Hematopoietic multipotent progenitor cell treated with erythropoietin and hydrocortisone succinate and interleukin-3 and kit ligand, for 17 days (in vitro differentiated cells): Measurements from ENCODE around the gene ENPP1.
"Not testable (repeated sequence)": the region's sequence is repeated elsewhere in the genome, so short reads cannot be mapped to it uniquely, and the experiment has no call there.

Experiments used
- DNase-seq: peaks from one replicate; pipeline ENCODE4 v3.0.0-alpha.2; 2015; ENCODE audit warnings: low spot score

Gene ENPP1

DNA sequence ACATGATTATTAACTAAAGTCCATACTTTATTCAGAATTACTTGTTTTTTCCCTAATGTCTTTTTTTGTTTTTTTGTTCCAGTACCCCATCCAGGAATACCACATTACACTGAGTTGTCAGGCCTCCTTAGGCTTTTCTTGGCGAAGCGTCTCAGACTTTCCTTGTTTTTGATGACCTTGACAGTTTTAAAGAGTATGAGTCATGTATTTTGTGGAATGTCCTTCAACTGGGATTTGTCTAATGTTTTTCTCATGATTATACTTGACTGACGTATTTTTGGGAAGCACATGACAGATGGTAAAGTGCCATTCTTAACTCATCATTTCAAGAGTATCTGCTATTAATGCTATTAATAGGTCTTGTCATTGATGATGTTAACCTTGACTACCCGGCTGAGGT is 23.6 kb downstream of the ENPP1 start:
- DNase-seq: no peak

DNA sequence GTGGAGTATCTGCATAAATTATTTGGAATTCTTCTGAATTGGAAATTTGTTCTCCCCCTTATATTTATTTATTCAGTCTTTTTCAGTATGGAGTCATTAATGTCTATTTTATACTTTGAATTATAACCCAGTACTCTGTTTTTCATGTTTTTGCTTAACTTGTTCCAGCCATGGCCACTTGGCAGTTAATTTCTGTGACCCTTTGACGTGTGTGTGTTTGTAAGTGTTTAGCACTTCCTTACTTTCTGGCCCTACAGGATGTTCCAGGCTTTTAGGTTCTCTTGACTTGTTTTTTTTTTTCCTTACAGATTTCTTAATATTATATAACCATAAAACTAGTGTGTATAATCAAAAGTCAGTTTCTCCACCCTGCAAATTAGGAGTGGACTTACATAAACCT is 24.1 kb downstream of the ENPP1 start:
- no peak for DNase-seq

DNA sequence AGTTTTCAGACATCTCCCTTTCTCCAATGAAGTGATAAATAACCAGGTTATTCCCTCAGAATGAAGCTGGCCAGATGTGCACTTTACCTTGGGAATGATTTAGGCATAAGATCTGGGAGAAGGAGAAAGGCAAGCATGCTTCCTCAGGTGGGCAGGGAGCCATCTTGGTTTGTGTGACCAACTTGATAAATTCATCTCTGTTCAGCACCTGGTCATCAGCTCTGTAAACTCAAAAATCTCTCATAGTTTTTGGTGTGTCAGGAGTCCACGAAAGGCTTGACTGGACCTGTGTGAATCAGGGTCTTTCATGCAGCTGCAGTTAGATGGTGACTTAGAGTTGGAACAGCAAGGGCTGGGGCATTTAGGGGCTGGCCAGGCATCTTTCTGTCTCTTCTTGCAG is 24.5 kb downstream of the ENPP1 start:
- DNase-seq: no peak

DNA sequence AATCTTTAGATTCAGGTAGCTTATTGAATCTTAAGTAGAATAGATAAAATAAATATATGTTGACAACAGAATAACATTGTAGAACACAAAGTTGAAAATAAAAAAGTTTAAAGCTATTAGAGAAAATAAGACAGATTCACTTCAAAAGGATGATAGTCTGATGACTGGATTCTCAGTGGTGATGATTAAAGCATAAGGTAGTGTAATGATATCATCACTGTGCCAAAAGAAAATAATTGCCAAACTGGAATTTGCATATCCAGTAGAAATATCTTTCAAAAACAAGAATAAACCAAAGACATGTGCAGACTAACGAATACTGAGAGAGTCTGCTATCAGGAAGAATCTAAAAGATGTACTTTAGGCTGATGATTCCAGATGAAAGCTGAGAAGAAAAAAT is 30.2 kb downstream of the ENPP1 start:
- no peak for DNase-seq

DNA sequence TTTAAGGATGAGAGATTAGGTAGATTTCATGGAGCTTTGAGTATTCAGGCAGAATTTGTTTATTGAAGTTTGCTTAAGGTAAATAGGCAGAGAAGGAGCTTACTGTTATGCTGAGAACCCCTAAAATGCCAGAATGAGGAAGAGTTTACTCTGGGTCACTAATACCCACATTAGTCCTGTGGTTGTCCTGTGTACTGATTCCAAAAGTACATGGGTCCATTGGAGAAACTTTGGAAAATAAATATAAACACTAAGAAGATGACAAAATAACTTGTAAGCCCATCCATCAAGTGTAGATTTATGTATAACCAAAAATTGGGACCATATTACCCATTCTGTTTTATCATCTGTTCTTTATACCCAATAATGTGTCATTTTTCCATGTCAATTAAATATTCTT is 31.6 kb downstream of the ENPP1 start:
- DNase-seq: no peak

DNA sequence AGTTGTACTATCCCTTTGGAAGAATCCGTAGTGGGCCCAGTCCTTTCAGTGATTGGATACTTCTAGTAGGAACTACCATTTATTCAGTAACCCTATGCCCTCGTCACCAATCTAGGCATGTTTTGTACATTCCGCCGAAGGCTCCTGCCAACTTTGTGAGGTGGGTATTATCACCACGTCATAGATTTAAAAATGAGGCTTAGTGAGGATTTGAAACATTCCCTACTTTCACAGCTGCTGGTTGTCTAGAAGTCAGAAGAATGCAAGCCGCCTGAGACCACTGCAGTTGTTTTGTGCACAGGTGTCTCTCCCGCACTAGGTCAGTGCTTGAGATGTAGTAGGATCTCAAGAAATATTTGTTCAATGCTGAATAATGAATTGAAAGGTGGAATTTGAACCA is 32.6 kb downstream of the ENPP1 start:
- no peak for DNase-seq

DNA sequence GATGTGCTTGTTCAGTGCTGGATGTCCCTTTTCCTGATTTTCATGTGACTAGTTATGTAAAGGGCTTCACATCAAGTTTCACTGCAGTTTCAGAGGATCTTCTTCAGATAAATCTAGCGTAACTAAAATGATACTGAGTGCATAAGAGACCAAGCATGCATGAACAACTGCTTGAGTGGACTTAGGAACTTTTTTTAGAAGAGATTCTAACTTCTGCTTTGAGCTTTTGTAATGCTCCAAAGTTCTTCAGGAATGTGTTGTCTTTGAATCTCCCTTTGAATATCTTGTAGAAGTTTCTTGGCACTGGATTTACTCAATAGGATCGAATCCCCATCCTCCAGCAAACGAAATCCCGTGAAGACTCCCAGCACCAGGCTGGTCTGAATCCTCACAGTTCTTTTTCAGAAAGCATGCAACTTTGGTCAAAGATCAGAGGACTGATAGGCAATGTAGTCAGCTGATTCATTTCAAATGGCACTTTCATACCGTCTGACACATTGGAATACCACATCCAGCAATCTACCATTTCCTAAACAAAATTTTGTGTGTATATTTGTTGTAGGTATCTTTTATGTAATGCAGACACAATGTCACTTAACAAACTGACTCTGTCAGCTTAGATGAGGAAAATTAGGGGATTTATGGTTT is 33.2 kb downstream of the ENPP1 start:
- no peak for DNase-seq

DNA sequence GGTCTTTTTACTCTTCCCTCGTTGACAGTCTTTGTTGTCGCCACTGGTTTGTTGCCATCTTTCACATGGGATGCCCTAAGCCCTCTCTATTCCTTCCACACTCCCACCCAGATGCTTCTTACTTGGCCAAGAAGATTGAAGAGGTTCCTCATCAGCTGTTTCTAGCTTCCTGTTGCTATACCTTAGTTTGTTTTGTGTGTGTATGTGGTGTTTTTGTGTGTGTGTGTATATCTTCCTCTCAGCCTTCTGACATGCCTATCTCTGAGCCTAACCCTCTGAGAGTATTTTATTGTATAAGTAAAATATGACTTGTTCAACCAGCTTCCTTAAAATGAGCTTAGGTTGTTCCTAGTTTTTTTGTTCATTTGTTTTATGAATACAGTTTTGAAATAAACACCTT is 35.9 kb downstream of the ENPP1 start:
- no peak for DNase-seq

DNA sequence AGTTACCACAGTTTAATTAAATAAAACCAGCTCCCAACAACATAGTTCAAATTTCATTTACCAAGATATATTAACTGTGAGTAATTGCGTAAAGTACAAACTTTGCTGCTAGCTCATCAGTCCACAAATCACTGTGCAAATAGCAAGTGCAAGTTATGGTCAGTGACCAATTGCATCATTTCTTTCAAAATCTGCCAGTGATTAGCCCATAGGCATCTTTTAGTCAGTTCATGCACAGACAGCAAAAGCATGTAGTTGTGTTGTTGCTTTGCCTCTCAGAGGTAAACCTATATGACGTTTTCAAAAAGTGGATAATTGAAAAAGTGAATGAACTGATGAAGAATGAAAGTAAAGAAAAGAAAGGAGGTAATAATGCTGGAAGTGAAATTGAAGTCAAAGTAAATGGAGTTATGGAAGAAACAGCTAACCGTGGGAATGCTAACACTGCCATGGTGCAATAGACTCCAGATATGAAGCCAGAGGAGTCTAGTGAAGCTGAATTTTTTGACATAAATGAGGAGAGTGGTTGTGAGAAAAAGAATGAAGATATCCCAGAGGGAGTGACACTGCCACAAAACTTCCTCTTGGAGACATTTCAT is 36.5 kb downstream of the ENPP1 start:
- DNase-seq: no peak

DNA sequence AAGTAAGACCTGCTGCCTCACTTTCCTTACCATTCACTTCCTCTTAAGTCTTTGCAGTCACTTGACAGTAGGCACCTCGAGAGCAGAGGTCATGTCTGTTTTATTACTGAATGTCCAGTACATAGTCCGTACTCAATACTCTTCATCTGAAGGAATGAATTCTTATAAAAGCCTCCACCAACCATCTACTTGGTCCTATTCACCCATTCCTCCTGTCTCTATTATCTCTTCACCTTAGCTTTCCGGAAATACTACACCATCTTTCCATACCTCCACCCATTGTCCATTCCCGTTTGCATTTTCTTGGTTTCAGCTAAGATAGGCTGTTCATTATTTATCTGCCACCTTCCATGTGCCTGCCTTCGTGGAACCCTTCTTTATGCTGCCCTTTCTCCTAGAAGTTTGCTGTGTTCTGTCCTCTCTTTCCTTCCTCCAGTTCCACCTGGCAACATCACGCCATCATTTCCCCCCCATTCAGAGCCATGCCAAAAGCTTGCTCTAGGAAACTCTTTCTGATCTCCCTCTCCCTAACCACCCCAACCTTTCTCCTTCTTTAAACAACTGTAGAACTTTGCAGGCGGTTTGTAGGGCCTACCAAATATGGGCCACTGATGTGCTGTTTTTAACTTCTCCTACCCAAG is 38.3 kb downstream of the ENPP1 start:
- no peak for DNase-seq

DNA sequence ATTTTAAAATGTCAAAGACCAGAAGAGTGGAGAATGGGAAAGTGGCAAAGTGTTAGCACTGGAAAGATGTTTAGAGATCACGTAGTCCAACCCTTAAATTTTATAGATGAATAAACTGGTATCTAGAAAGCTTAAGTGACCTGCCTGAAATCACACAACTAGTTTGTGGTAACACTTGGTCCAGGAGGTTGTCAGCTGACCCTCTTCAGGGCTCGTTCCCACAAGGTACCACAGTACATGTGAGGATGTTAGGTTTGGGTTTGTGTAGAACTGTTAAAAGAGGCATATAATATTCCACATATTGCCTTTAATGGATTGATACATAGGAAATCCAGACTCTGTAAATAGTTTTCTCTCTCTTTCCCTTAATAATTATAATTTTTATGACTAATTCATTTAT is 39.1 kb downstream of the ENPP1 start:
- no peak for DNase-seq

DNA sequence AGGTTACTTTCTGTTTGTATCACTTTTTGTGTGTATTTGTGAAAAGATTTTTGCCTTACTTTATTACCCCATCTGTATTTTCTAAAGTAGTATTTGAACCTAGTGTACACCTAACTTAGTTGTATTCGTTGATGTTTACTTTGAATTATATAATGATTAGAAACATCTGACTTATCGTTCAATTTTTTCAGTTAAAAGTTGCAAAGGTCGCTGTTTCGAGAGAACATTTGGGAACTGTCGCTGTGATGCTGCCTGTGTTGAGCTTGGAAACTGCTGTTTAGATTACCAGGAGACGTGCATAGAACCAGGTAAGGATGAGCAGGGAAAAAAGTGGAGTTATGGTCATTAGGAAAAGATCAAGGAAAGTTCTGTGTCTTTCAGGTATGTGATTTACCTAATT is 42.0 kb downstream of the ENPP1 start:
- no peak for DNase-seq

DNA sequence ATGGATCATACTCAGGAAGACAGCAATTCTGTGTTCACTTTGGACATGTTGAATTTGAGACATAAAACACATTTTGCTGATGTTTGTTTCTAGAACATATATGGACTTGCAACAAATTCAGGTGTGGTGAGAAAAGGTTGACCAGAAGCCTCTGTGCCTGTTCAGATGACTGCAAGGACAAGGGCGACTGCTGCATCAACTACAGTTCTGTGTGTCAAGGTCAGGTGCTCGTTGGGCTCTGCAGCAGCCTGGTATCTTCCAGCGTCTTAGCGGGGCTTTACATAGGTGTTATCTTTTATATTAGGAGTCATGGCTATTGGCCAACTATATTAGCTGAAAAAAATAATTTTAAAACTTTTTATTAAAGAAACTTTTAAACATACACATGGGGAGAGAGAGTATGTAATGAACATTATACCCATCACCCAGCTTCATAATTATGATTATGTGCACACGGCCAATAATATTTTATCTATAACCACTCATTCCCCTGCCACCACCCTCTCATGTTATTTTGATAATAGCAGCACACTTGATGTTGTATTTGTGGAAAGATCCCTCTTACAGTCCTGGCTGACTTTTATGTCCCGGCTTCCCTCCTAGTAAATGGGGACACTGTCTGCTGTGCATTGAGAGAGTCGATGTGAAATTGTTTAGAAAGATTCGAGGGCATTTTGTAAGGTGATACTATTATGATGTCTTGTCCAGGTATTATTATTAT is 43.4 kb downstream of the ENPP1 start:
- no peak for DNase-seq

DNA sequence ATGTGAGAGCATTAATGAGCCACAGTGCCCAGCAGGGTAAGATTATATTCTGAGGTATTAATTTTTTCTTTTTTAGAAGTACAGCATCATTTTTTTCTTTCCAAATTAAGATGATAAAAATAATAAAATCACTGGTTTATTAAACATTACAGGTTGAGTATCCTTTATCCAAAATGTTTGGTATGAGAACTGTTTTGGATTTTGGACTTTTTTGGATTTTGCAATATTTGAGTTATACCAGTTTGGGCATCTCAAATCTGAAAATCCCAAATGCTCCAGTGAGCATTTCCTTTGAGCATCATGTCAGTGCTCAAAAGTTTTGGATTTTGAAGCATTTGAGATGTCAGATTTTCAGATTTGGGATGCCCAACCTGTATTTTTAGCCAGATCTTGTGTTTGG is 44.4 kb downstream of the ENPP1 start:
- no peak for DNase-seq

DNA sequence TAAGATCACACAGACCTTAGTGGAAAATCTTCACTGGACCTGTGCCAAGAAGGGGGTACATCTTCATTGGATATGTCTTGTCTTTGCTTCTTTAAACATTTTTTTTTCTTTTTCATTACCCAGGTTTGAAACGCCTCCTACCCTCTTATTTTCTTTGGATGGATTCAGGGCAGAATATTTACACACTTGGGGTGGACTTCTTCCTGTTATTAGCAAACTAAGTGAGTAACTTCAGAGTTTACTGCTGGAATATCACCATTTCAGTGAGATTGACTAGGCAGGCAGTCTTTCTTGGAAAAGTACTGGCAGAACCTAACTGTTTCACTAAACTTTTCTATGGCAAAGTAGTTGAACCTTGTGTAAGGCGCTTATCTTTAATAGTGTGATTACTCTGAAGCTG is 47.0 kb downstream of the ENPP1 start:
- no peak for DNase-seq

DNA sequence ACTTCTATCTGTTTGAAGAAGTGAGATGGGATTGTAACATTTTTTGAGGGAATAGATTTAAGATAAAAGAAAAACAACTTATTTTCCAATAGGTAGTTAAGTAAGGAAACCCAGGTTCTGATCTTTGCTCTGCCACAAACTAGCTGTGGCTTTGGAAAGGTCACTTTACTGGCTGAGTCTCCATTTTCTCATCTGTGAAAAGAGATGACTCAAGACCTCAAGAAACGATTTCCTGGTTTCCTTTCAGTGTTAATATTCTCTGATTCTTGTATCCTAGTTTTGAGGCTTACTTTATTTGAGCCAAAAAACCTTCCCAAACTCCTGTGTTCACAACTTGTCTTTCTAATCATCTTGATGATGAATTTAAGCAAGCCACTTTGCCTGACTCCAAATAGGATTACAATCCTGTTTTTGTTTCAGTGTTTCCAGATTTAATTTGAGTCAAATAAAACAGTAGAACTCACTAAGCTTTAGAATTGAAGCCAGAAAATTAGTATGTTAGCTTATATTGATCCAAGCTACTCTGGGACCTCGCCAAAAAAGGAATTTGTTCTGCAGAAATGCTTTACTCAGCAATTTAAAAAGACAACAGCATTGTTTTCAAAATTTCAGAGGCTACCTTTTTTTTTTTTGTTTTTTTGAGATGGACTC is 51.1 kb downstream of the ENPP1 start:
- no peak for DNase-seq

DNA sequence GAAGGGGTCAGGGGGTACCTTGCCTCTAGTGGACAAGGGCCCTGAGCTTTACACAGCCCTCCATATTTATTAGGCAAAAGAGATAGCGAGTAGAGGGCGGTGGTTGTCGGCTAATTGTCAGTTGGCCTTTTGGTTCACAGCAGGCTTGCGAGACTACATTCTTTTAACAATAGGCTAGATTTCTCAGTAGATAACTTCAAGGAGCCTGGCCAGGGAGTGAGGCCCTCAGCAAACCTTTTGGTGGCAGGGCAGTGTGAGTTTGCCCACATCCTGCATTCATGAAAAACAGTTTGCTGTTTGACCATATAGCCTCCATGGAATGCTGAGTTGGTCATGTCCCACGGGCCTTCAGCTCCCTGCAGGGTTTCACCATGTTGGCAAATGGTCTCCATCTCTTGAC is 51.8 kb downstream of the ENPP1 start:
- not testable (repeated sequence) for DNase-seq

DNA sequence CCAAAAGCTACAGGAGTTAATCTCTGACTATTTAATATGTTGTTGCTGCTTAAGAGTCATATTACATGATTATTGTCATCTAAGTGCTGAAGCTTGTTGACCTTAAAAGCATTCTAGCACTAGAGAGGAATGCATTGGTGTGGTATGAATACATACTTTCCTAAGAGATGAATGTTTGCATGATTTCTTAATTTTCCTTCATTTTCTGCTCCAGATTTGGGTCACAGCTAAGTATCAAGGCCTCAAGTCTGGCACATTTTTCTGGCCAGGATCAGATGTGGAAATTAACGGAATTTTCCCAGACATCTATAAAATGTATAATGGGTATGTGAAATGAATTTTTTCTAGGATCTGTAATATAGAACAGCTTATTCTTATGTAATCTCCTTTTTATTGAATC is 53.6 kb downstream of the ENPP1 start:
- DNase-seq: no peak

DNA sequence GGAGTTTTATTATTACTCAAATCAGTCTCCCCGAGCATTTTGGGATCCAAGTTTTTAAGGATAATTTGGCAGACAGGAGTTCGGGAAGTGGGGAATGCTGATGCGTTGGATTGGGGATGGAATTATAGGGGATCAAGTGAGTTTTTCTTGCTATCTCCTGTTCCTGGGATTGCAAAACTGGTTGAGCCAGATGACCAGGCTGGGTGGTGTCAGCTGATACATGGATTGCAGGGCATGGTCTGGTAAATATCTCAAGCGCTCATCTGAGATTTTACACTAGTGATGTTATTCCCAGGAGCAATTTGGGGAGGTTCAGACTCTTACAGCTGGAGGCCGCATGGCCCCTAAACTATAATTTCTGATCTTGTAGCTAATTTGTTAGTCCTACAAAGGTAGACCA is 54.7 kb downstream of the ENPP1 start:
- no peak for DNase-seq

DNA sequence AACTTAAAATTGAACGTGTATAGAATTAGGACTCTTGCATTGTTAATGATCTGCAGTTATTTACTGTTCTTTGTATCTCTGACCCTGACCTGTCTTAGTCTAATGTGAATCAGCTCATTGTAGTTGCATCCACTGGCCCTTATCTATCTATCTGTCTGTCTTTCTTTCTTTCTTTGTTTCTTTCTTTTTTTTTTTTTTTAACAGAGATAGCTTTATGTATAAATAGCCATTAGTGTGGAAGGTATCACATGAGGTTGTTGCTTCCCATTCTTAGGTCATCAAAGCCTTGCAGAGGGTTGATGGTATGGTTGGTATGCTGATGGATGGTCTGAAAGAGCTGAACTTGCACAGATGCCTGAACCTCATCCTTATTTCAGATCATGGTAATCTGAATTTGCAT is 59.9 kb downstream of the ENPP1 start:
- no peak for DNase-seq

DNA sequence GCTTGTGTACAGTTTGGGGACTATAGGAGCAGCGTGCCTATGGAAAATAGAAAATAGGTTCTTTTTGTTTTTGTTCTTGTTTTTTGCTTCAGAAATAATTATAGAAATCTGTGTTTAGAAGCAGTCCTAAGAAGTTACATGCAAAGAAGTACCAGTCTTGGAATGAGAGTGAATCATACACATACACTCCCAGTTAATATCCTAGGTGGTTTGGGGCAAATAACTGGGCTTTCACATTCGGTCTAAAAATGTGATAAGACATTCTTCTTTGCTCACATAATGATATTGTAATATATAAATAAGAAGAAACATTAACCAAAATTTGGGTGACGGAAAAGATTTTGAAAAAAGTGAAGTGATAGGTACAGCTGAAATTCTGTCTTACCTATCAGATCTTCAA is 61.0 kb downstream of the ENPP1 start:
- DNase-seq: no peak

DNA sequence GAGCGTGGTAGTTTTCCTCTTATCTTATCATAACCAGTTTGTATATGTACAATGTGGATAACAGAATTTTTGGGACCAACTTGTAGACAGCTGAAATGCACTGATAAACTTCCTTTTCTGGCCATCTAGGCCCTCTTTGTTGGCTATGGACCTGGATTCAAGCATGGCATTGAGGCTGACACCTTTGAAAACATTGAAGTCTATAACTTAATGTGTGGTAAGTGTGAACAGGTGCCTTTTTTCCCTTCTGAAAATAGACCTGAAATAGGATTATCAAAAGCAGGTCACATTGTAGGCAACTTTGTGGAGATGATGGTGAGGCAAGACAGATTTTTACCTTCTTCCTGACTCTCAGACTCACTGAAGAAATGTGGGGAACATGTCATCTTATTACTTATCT is 67.8 kb downstream of the ENPP1 start:
- DNase-seq: no peak

DNA sequence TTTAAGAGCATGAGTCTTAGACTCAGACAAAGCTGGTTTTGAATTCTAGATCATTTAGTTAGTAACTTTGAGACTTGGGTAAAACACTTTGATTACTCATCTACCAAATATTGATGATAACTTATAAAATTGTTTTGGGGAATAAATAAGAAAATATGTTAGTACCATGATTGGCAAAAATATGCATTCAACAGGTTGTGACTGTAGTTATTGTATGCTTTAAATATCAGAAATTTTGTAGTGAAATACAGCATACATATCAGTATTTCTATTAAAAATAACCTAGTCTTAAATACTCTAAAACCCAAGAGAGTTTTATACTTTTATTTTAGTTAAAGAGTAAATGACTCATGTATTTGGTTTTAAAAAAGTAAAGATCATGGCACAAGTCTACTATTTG is 68.7 kb downstream of the ENPP1 start:
- no peak for DNase-seq
